PC-9 (cell line): ENCODE measurements around the gene SNAP23. TPM values are rescaled to one million over a fixed set of nuclear protein-coding genes. Genes with fewer than 3 reads are reported as not detected.

Experiments used
- BruUV-seq: library from RNA; stranded (reverse); fragments of 400-500 nt; replicated peaks from 2 replicates; lab custom pipeline; 2021; lab: Mats Ljungman, UMichigan
- CTCF ChIA-PET: fragments of 300-600 bp; sonication (Branson Sonifier 250); formaldehyde crosslinking; loops from one replicate; lab custom pipeline; 2022; ENCODE audit warnings: antibody characterized with exemption; lab: Charles Lee
- POLR2A ChIA-PET: fragments of 300-600 bp; sonication (Branson Sonifier 250); formaldehyde crosslinking; loops from one replicate; lab custom pipeline; 2022; ENCODE audit warnings: antibody characterized with exemption; ENCODE audit not compliant: unreplicated experiment; lab: Charles Lee
- DNase-seq, 2 experiments: peaks; one replicate each; pipeline versions ENCODE4 v3.0.0 to v3.0.0-alpha.2; 2015 to 2022; ENCODE audit warnings: mixed read lengths in 1 of 2
- H2AFZ ChIP-seq: fragments of 200-600 bp; sonication (generic); 2 replicates; pipeline ENCODE4 v1.8.1; 2017; ENCODE audit warnings: antibody characterized with exemption
- H3F3A ChIP-seq: fragments of 200-600 bp; sonication (generic); 2 replicates; pipeline ENCODE4 v1.8.1; 2017; ENCODE audit warnings: antibody characterized with exemption, mild to moderate bottlenecking, low read depth; ENCODE audit not compliant: insufficient read depth
- H3K27ac ChIP-seq: fragments of 200-600 bp; sonication (generic); 2 replicates; pipeline ENCODE4 v1.6.1; 2016; ENCODE audit warnings: mixed run types
- H3K27me3 ChIP-seq: fragments of 200-600 bp; sonication (generic); 2 replicates; pipeline ENCODE4 v1.6.1; 2016; ENCODE audit warnings: low read depth, mixed run types; ENCODE audit not compliant: insufficient read depth
- H3K36me3 ChIP-seq: fragments of 200-600 bp; sonication (generic); 2 replicates; pipeline ENCODE4 v1.6.1; 2016; ENCODE audit warnings: low read depth, mixed run types
- H3K4me1 ChIP-seq: fragments of 200-600 bp; sonication (generic); replicated peaks from 2 replicates; pipeline ENCODE4 v1.6.1; 2016; ENCODE audit warnings: mixed run types; ENCODE audit not compliant: insufficient read depth
- H3K4me2 ChIP-seq: fragments of 200-600 bp; sonication (generic); 2 replicates; pipeline ENCODE4 v1.6.1; 2017; ENCODE audit warnings: mixed run types
- H3K4me3 ChIP-seq: fragments of 200-600 bp; sonication (generic); 2 replicates; pipeline ENCODE4 v1.6.1; 2016; ENCODE audit warnings: mixed run types
- H3K79me2 ChIP-seq: fragments of 200-600 bp; sonication (generic); 2 replicates; pipeline ENCODE4 v1.6.1; 2017; ENCODE audit warnings: low read depth, mixed run types
- H3K9me2 ChIP-seq: fragments of 200-600 bp; sonication (generic); 2 replicates; pipeline ENCODE4 v1.8.1; 2017; ENCODE audit warnings: mild to moderate bottlenecking; ENCODE audit not compliant: insufficient read depth
- H3K9me3 ChIP-seq: fragments of 200-600 bp; sonication (generic); 2 replicates; pipeline ENCODE4 v1.8.1; 2016; ENCODE audit warnings: low read depth; ENCODE audit not compliant: insufficient read depth
- H4K20me1 ChIP-seq: fragments of 200-600 bp; sonication (generic); 2 replicates; pipeline ENCODE4 v1.8.1; 2017; ENCODE audit not compliant: insufficient read depth
- EZH2 ChIP-seq: fragments of 200-600 bp; sonication (generic); IDR thresholded peaks from 2 replicates; pipeline ENCODE4 v1.8.0; 2017; ENCODE audit warnings: antibody characterized with exemption, low read depth
- intact Hi-C: fragments of 100-400 bp; cut with micrococcal nuclease; formaldehyde crosslinking; loops from one replicate; pipeline ENCODE4 v1.10.0; 2022; ENCODE audit not compliant: unreplicated experiment
- total RNA-seq: library from RNA; stranded (reverse); gene quantifications from 2 replicates; pipeline ENCODE4 v1.2.3, GENCODE V29; 2021
- TF ChIP-seq, protein P1 (sequence below): fragments of 200-600 bp; sonication (generic); conservative IDR thresholded peaks from 2 replicates; pipeline ENCODE4 v1.6.1; 2017; ENCODE audit warnings: mixed run types, antibody characterized with exemption, mild to moderate bottlenecking, moderate library complexity

The SNAP23 gene
- total RNA-seq, 1 experiment from 2014 or later: 65.8 TPM

DNA sequence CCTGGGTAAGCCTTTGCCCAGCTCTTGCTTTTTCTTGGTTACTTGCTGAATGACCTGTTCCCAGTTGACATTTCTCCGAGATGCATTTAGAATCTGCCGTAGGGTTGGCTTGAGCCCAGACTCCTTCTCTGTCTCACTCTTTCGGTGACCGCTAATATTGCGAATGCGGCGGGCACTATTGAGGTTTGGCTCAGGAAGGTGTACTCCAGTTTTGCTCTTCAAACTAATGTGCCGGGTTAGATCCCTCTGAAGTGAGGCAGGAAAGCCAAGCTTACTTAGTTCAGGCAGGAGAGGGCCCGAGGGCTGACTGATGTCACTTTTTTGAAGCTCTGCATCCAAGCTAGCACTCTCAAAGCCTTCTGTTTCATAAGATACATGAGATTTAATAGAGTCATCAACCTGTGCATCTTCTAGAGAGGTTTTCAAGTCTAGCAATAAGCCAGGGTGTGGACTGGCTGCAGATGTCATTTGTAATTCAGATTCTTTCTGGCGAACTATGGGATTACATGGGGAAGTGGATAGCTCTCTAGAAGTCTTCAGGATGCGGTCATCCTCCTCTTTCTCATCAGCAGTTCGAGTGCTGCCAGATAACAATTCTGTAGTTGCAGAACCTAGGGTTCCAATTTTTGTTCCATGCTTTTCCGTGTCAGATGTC is 45.5 kb upstream of the SNAP23 start:
- BruUV-seq: no TSS peak
- Histone ChIP-seq H3K9me2 (no peaks in the 10 kb centered on the region), H3F3A (no peaks in the 10 kb centered on the region), H3K27ac (no peak overlapping the region), H3K9me3 (no peaks in the 10 kb centered on the region), H4K20me1 (no peaks in the 10 kb centered on the region), H3K79me2 (no peaks in the 10 kb centered on the region), H3K4me2 (no peak overlapping the region), H2AFZ (no peak overlapping the region), H3K27me3 (no peaks in the 10 kb centered on the region), H3K4me3 (no peak overlapping the region), H3K4me1 (no peaks in the 10 kb centered on the region), H3K36me3 (no peaks in the 10 kb centered on the region)
- TF ChIP-seq EZH2: no peak
- TF ChIP-seq, protein P1, sequence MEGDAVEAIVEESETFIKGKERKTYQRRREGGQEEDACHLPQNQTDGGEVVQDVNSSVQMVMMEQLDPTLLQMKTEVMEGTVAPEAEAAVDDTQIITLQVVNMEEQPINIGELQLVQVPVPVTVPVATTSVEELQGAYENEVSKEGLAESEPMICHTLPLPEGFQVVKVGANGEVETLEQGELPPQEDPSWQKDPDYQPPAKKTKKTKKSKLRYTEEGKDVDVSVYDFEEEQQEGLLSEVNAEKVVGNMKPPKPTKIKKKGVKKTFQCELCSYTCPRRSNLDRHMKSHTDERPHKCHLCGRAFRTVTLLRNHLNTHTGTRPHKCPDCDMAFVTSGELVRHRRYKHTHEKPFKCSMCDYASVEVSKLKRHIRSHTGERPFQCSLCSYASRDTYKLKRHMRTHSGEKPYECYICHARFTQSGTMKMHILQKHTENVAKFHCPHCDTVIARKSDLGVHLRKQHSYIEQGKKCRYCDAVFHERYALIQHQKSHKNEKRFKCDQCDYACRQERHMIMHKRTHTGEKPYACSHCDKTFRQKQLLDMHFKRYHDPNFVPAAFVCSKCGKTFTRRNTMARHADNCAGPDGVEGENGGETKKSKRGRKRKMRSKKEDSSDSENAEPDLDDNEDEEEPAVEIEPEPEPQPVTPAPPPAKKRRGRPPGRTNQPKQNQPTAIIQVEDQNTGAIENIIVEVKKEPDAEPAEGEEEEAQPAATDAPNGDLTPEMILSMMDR: no peak
- no peak for DNase-seq
- ChIA-PET POLR2A (interaction anchor here (0.7 kb wide), 1 partner anchor 17 kb away, joined by 6 read pairs; no protein-coding TSS in a partner anchor), CTCF (no interaction called here)
- intact Hi-C loops: no loop called here

DNA sequence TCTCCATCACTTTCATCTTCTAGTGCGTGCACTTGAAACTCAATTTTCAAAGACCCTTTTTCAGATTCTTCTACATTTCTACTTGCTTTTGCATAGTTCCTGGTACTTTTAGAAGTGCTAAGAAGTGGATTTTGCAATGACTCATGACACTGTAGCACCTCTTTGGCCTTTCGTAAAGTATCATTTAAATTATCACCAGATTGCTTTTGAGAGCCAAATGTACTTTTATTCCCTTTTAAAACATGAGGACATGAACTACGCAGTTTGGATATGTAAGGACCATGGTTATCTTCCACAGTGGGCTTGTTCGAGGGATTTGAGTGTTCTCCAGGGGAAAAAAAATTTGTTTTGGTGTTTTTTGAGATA is 45.0 kb upstream of the SNAP23 start:
- ChIA-PET POLR2A (no interaction called here), CTCF (no interaction called here)
- Histone ChIP-seq H3K27me3 (no peaks in the 10 kb centered on the region), H3K4me2 (no peak overlapping the region), H3K27ac (no peak overlapping the region), H3K9me3 (no peaks in the 10 kb centered on the region), H3K9me2 (no peaks in the 10 kb centered on the region), H4K20me1 (no peaks in the 10 kb centered on the region), H3F3A (no peaks in the 10 kb centered on the region), H2AFZ (no peak overlapping the region), H3K4me3 (no peak overlapping the region), H3K36me3 (no peaks in the 10 kb centered on the region), H3K79me2 (no peaks in the 10 kb centered on the region), H3K4me1 (no peaks in the 10 kb centered on the region)
- TF ChIP-seq, protein P1: no peak
- TF ChIP-seq EZH2: no peak
- DNase-seq: no peak
- intact Hi-C loops: no loop called here
- TSS peak; percentile 13 for BruUV-seq

DNA sequence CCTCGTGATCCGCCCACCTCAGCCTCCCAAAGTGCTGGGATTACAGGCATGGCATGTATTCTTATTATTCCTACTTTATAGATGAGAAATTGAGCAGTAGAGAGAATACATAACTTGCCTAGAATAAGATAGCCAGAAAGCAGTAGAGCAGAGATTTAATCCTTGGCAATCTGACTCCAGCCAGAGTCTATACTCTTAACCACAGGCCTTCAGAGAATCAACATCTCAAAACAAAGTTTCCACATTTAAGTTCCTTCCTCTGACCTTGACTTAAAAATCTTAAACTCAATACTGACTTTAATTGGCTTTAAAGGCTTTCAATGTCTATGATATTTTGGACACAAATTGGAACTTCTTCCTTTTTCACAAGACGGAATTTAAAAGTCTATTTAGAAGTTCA is 41.6 kb upstream of the SNAP23 start:
- H3K9me2 ChIP-seq: no peaks in the 10 kb centered on the region

More for the DNA sequence above, 41.6 kb upstream of the SNAP23 start:
- Histone ChIP-seq H3K27me3 (no peaks in the 10 kb centered on the region), H3K9me3 (no peaks in the 10 kb centered on the region), H3F3A (no peaks in the 10 kb centered on the region), H3K4me2 (no peak overlapping the region), H2AFZ (no peak overlapping the region), H3K4me1 (no peaks in the 10 kb centered on the region), H3K36me3 (no peaks in the 10 kb centered on the region), H3K27ac (no peak overlapping the region), H3K79me2 (no peaks in the 10 kb centered on the region), H3K4me3 (no peak overlapping the region), H4K20me1 (no peaks in the 10 kb centered on the region)
- intact Hi-C loops: no loop called here
- TF ChIP-seq, protein P1: no peak
- no peak for TF ChIP-seq EZH2
- no peak for DNase-seq
- ChIA-PET CTCF (no interaction called here), POLR2A (no interaction called here)
- BruUV-seq: no TSS peak
